Uterus (tissue), 2 donors: ENCODE measurements around the gene ANKRD33B.

Experiments used
- POLR2A ChIP-seq, 2 donors: fragments of 450-650 bp; IDR thresholded peaks; one replicate each; pipeline ENCODE4 v1.6.1; 2016; ENCODE audit warnings: antibody characterized with exemption in 2 of 2, mild to moderate bottlenecking in 1 of 2, moderate library complexity in 1 of 2
- TF ChIP-seq, protein P1 (sequence below), 4 experiments: fragments of 200-600 bp in 2 of 4; fragments of 450-650 bp in 2 of 4; sonication (generic) in 2 of 4; IDR thresholded peaks; one replicate each; pipeline ENCODE4 v1.5.1; 2016 to 2019; ENCODE audit warnings: antibody characterized with exemption in 4 of 4, mild to moderate bottlenecking in 2 of 4, moderate library complexity in 1 of 4

DNA sequence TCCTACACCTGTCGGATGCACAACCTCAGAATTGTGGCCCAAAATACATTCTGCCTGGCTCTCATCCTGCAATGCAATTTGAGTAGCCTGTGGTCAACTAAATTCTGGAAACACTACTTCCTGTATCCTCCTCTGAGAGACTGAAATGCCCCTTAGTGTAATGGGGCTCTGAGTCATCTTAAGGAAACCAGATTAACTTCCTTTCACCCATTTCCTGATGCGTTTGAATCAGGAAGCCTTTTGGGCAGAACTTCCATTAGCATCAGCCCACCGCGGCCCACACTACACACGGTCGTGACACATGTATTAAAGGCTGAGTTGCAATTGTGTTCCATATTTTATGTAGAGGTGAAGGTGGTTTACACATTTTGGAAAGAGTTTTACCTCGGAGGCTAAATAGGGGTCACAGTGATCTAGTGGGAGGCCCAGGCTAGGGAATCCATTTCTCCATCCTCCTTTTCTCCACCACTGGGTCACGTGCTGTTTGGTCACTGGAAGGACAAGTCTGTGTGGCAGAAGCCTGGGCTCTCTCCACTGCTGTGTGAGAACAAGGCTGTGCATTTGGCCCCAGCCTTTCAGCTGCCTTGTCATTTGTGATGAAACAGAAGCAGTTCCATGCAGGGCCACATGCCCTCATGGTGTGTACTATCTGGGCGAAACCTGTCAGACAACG, 141.2 kb downstream of the ANKRD33B start:
- TF ChIP-seq, protein P1, sequence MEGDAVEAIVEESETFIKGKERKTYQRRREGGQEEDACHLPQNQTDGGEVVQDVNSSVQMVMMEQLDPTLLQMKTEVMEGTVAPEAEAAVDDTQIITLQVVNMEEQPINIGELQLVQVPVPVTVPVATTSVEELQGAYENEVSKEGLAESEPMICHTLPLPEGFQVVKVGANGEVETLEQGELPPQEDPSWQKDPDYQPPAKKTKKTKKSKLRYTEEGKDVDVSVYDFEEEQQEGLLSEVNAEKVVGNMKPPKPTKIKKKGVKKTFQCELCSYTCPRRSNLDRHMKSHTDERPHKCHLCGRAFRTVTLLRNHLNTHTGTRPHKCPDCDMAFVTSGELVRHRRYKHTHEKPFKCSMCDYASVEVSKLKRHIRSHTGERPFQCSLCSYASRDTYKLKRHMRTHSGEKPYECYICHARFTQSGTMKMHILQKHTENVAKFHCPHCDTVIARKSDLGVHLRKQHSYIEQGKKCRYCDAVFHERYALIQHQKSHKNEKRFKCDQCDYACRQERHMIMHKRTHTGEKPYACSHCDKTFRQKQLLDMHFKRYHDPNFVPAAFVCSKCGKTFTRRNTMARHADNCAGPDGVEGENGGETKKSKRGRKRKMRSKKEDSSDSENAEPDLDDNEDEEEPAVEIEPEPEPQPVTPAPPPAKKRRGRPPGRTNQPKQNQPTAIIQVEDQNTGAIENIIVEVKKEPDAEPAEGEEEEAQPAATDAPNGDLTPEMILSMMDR (IDR thresholded peaks at IDR 0.05): no peak
- TF ChIP-seq POLR2A (IDR thresholded peaks at IDR 0.05): no peak
